ENCODE results near the gene C5orf46. TPM values are rescaled to one million over a fixed set of nuclear protein-coding genes. Genes with fewer than 3 reads are reported as not detected.

The C5orf46 gene
- total RNA-seq (2013): not detected
- polyA plus RNA-seq (not detected), polyA minus RNA-seq (not detected in 2 replicates), total RNA-seq (0 to 0.60 (median 0) reads per million in 11 experiments)

DNA sequence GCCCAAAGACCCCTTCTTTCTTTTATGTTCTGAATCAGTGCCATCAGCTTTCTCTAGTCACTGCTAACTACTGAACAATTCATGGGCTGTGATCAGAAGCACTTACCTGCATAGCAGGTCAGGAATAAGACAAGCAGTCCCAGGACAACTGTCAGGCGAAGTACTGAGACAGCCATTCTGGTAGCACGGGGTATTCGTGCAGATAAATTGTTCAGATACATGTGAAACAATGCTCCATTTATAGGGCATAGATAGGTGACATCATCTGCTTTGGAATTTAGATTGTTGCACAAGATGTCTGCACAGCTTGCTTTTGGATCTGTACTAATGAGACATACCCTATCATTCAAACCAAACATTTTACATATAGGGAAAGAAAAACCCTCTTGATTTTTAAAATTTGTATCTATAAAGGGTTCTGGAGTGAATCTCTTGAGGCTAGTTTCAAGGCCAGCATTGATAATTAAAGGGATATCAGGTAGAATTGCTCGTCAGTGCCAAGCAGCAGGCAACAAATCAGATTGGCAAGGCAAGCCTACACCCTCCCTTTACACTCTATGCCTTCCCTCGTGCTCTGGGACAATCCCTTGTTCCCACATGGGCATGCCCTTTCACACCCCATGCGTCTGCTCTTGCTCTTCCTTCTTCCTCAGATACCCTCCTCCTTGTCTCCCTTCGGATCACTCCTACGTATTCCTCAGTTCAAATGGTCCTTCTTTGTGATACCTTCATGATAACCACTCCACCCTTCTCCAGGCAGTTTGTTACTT lies at the start of gene C5orf46:
Gene C5orf46, minus strand, starts transcription at position 213 of the 770 bp plus-strand sequence. Its CDS starts 37 bp downstream, at position 176.
- peaks cover 0 to under 1% of the 10 kb centered on the region in 2 donors for H3K4me1 ChIP-seq (ENCODE audit: control insufficient read depth in 1 of 2, insufficient read depth in 2 of 2, low read length in 2 of 2)
- peaks cover 4% of the 10 kb centered on the region for H3K4me1 Mint-ChIP-seq
- no peaks in the 10 kb centered on the region for H3K27me3 Mint-ChIP-seq (ENCODE audit: low read depth in 3 of 3)
- no peak within 1 kb of the TSS for H2AFZ ChIP-seq (ENCODE audit: insufficient read depth, low read depth, low read length, poor library complexity, severe bottlenecking)
- intact Hi-C loops (cut with micrococcal nuclease): no loop called here
- no peak within 1 kb of the TSS for H3K4me3 ChIP-seq (replicated peaks in 1 of 3; ENCODE audit: low read depth in 2 of 3, low read length in 3 of 3)
- no peak within 1 kb of the TSS for H3K27ac ChIP-seq (ENCODE audit: low read depth in 1 of 2, low read length in 2 of 2)
- H3K4me2 ChIP-seq (replicated peaks; ENCODE audit: extremely low read depth, low read length, poor library complexity, severe bottlenecking): no peak within 1 kb of the TSS
- DNase-seq: no peak
- H3K27ac Mint-ChIP-seq: no peak within 1 kb of the TSS
- no peaks in the 10 kb centered on the region for H4K20me1 ChIP-seq (ENCODE audit: insufficient read depth, low read length)
- no peaks in the 10 kb centered on the region for H3K79me2 ChIP-seq (ENCODE audit: insufficient read depth, low read length)
- H3K36me3 Mint-ChIP-seq: no peaks in the 10 kb centered on the region
- 96% methylated on average over 8 of the region's 8 CpGs for WGBS (ENCODE audit: insufficient coverage)
- no peaks in the 10 kb centered on the region for H3K9me3 ChIP-seq (replicated peaks in 1 of 2; ENCODE audit: control insufficient read depth in 1 of 2, insufficient read depth in 1 of 2, low read length in 2 of 2)
- H3K36me3 ChIP-seq (replicated peaks in 1 of 2; ENCODE audit: control insufficient read depth in 1 of 2, insufficient read depth in 2 of 2, low read length in 2 of 2): no peaks in the 10 kb centered on the region
- H3K9ac ChIP-seq (ENCODE audit: insufficient read depth, low read length, poor library complexity, severe bottlenecking): no peak within 1 kb of the TSS
- peaks cover 0 to 2% (median 0%) of the 10 kb centered on the region in 7 donors for H3K9me3 Mint-ChIP-seq
- H3K27me3 ChIP-seq (ENCODE audit: control insufficient read depth in 2 of 2, insufficient read depth in 2 of 2, low read length in 2 of 2): no peaks in the 10 kb centered on the region
- TF ChIP-seq, protein P1, sequence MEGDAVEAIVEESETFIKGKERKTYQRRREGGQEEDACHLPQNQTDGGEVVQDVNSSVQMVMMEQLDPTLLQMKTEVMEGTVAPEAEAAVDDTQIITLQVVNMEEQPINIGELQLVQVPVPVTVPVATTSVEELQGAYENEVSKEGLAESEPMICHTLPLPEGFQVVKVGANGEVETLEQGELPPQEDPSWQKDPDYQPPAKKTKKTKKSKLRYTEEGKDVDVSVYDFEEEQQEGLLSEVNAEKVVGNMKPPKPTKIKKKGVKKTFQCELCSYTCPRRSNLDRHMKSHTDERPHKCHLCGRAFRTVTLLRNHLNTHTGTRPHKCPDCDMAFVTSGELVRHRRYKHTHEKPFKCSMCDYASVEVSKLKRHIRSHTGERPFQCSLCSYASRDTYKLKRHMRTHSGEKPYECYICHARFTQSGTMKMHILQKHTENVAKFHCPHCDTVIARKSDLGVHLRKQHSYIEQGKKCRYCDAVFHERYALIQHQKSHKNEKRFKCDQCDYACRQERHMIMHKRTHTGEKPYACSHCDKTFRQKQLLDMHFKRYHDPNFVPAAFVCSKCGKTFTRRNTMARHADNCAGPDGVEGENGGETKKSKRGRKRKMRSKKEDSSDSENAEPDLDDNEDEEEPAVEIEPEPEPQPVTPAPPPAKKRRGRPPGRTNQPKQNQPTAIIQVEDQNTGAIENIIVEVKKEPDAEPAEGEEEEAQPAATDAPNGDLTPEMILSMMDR (IDR thresholded peaks at IDR 0.05): no peak
- H3K4me3 Mint-ChIP-seq: no peak within 1 kb of the TSS

DNA sequence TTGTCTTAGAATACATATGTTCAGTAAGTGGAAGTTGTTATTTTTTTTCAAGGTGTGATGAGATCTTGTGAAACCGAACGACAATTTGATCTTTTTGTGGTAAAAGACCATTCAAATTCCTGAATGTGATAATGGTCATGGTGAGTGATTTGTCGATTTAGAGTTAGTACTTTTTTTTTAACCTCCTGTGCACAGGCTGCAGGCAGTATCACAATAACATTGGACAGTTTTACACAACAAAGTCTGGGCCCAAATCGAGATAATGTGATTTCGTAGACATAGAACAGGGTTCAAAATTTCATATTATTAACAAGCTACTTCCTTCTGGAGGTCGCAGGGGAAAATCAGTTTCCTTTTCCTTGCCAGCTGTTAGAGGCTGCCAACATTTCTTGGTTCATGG lies 48.6 kb upstream of the C5orf46 start:
- peaks cover 0 to 1% (median 0%) of the 10 kb centered on the region in 3 donors for H3K27me3 Mint-ChIP-seq (ENCODE audit: low read depth in 3 of 3)
- no peaks in the 10 kb centered on the region for H3K36me3 ChIP-seq (replicated peaks in 1 of 2; ENCODE audit: control insufficient read depth in 1 of 2, insufficient read depth in 2 of 2, low read length in 2 of 2)
- WGBS (ENCODE audit: insufficient coverage): 60% methylated on average over 1 of the region's 6 CpGs
- H3K27ac ChIP-seq (ENCODE audit: low read depth in 1 of 2, low read length in 2 of 2): no peak overlapping the region
- no peak overlapping the region for H3K27ac Mint-ChIP-seq
- H3K9ac ChIP-seq (ENCODE audit: insufficient read depth, low read length, poor library complexity, severe bottlenecking): no peak overlapping the region
- no peak overlapping the region for H2AFZ ChIP-seq (ENCODE audit: insufficient read depth, low read depth, low read length, poor library complexity, severe bottlenecking)
- H3K9me3 ChIP-seq (replicated peaks in 1 of 2; ENCODE audit: control insufficient read depth in 1 of 2, insufficient read depth in 1 of 2, low read length in 2 of 2): no peaks in the 10 kb centered on the region
- no peak overlapping the region for H3K4me3 Mint-ChIP-seq
- no peaks in the 10 kb centered on the region for H3K4me1 ChIP-seq (ENCODE audit: control insufficient read depth in 1 of 2, insufficient read depth in 2 of 2, low read length in 2 of 2)
- H3K4me2 ChIP-seq (replicated peaks; ENCODE audit: extremely low read depth, low read length, poor library complexity, severe bottlenecking): no peak overlapping the region
- no peaks in the 10 kb centered on the region for H4K20me1 ChIP-seq (ENCODE audit: insufficient read depth, low read length)
- H3K79me2 ChIP-seq (ENCODE audit: insufficient read depth, low read length): no peaks in the 10 kb centered on the region
- no peaks in the 10 kb centered on the region for H3K36me3 Mint-ChIP-seq
- H3K4me3 ChIP-seq (replicated peaks in 1 of 3; ENCODE audit: low read depth in 2 of 3, low read length in 3 of 3): no peak overlapping the region
- H3K9me3 Mint-ChIP-seq: no peaks in the 10 kb centered on the region
- H3K4me1 Mint-ChIP-seq: no peaks in the 10 kb centered on the region
- intact Hi-C loops (cut with micrococcal nuclease): loop anchor here in 1 of 2 donors (5.0 kb wide), 1 partner anchor 772 kb away; no protein-coding TSS in a partner anchor
- no peaks in the 10 kb centered on the region for H3K27me3 ChIP-seq (ENCODE audit: control insufficient read depth in 2 of 2, insufficient read depth in 2 of 2, low read length in 2 of 2)
- no peak for DNase-seq
- TF ChIP-seq, protein P1 (IDR thresholded peaks at IDR 0.05): no peak
